Body of pancreas (tissue), 4 donors: ENCODE measurements around the gene FAM83G. TPM values are rescaled to one million over a fixed set of nuclear protein-coding genes. Genes with fewer than 3 reads are reported as not detected.
A peak's percentile ranks its signal among the peaks of the same experiment; 100 is the strongest.

ENCODE experiments used
- ATAC-seq: fragments of 150-250 bp; one replicate; pipeline ENCODE4 v1.9.1; 2016
- DNase-seq, 4 donors: peaks; one replicate each; pipeline ENCODE4 v3.0.0-alpha.2; 2019
- H3K27ac ChIP-seq, 4 donors: fragments of 200-600 bp; sonication (generic); 1 replicate in 3 of 4; 2 replicates in 1 of 4; pipeline versions ENCODE4 v1.5.1 to v1.6.1; 2016 to 2019; ENCODE audit warnings: mild to moderate bottlenecking in 1 of 4, mixed read lengths in 1 of 4, moderate library complexity in 1 of 4
- H3K27me3 ChIP-seq, 2 donors: fragments of 200-600 bp; sonication (generic); one replicate each; pipeline ENCODE4 v1.6.0; 2016; ENCODE audit warnings: mild to moderate bottlenecking in 1 of 2
- H3K36me3 ChIP-seq, 2 donors: fragments of 200-600 bp; sonication (generic); replicated peaks in 1 of 2; 2 replicates each; pipeline ENCODE4 v1.5.1; 2016; ENCODE audit warnings: low read depth in 2 of 2; ENCODE audit not compliant: insufficient read depth in 1 of 2
- H3K4me1 ChIP-seq: fragments of 200-600 bp; sonication (generic); one replicate; pipeline ENCODE4 v1.6.0; 2016
- H3K4me3 ChIP-seq, 2 donors: fragments of 200-600 bp; sonication (generic); 1 replicate in 1 of 2; 2 replicates in 1 of 2; pipeline ENCODE4 v1.5.1; 2016 to 2019
- H3K9me3 ChIP-seq, 3 donors: fragments of 200-600 bp; sonication (generic); 1 replicate in 2 of 3; 2 replicates in 1 of 3; pipeline ENCODE4 v1.5.1; 2016
- CTCF ChIP-seq, 7 experiments: fragments of 450-650 bp in 4 of 7; fragments of 200-600 bp in 3 of 7; sonication (generic) in 3 of 7; IDR thresholded peaks; one replicate each; pipeline ENCODE4 v1.5.1; 2016 to 2019; ENCODE audit warnings: antibody characterized with exemption in 7 of 7
- POLR2A ChIP-seq, 3 donors: fragments of 450-650 bp; IDR thresholded peaks; one replicate each; pipeline ENCODE4 v1.6.1; 2016; ENCODE audit warnings: antibody characterized with exemption in 3 of 3, mild to moderate bottlenecking in 2 of 3
- WGBS, 2 donors: methylation state at CpG; one replicate each; pipeline ENCODE4 v1.1.5; 2017; 5-methylcytosine and 5-hydroxymethylcytosine counted together
- intact Hi-C: fragments of 100-400 bp; cut with DNase I; formaldehyde crosslinking; loops from one replicate; pipeline ENCODE4 v1.15.1; 2023
- small RNA-seq: library from RNA; depleted of rRNA; stranded (forward); fragments of <200 nt; gene quantifications from one replicate; pipeline ENCODE3, GENCODE V24; 2016
- total RNA-seq, 2 donors: library from RNA; depleted of rRNA; stranded (reverse); fragments of >200 nt; gene quantifications; one replicate each; pipeline ENCODE4 v1.1.0, GENCODE V29; 2016

Gene FAM83G
- total RNA-seq, 2 donors from 2014 or later: 11.4 to 16.5 TPM

DNA sequence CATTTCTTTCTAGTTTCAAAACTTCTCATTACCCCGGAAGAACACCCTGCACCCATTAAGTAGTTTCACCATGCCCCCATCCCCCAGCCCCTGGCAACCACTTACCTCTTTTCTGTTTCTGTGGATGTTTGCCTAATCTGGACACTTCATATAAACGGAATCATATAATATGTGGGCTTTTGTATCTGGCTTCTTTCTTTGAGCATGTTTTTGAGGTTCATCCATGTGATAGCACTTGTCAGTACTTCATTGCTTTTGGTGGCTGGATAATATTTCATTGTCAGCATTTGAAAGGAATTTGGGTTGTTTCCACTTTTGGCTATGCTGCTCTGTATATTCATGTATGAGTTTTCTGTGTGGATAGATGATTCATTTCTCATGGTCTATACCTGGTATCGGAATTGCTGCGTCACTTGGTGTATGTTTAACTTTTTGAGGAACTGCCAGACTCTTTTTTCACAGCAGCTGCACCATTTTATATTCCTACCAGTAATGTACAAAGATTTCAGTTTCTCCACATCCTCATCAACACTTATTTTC is 82.6 kb downstream of the FAM83G start:
- intact Hi-C loops: no loop called here

DNA sequence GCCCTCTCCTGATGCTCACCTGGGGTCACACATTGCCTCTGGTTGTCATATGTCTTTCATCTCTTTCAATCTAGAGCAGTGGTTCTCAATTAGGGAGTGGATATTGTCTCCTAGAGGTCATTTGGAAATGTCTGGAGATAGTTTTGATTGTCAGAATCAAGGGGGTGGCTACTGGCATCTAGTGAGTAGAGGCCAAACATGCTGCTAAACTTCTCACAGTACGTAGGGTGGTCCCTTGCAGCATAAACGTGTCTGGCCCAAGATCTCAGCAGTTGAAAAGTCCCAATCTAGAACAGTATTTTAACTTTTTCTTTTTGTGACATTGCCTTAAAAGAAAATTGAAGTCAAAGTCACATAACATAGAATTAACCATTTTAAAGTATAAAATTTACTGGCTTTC is 83.1 kb downstream of the FAM83G start:
- H3K27me3 ChIP-seq: no peaks in the 10 kb centered on the region
- DNase-seq: no peak
- intact Hi-C loops: no loop called here
- H3K9me3 ChIP-seq: no peaks in the 10 kb centered on the region
- no peak for ATAC-seq
- H3K4me1 ChIP-seq: peaks cover 30% of the 10 kb centered on the region
- WGBS, 2 donors: 38 to 58% methylated on average over 2 of the region's 2 CpGs
- no peak overlapping the region for H3K4me3 ChIP-seq
- H3K36me3 ChIP-seq: peaks cover 0 to 2% of the 10 kb centered on the region in 2 donors
- TF ChIP-seq CTCF (IDR thresholded peaks at IDR 0.05) (no peak), POLR2A (IDR thresholded peaks at IDR 0.05) (no peak)
- peak overlapping the region in 3 of 4 donors; percentile 11 to 33 (median 18) for H3K27ac ChIP-seq

More for the DNA sequence above, 82.6 kb downstream of the FAM83G start:
- ATAC-seq (no peak), DNase-seq (peak in 1 of 4 donors; percentile 13)
- Histone ChIP-seq H3K27ac (peak overlapping the region in 3 of 4 donors; percentile 11 to 37 (median 33)), H3K27me3 (no peaks in the 10 kb centered on the region), H3K4me3 (no peak overlapping the region), H3K4me1 (peaks cover 30% of the 10 kb centered on the region), H3K9me3 (no peaks in the 10 kb centered on the region), H3K36me3 (no peaks in the 10 kb centered on the region)
- TF ChIP-seq CTCF (IDR thresholded peaks at IDR 0.05): no peak
- TF ChIP-seq POLR2A (IDR thresholded peaks at IDR 0.05): no peak
- WGBS, 2 donors: 26 to 33% methylated on average over 4 of the region's 4 CpGs

DNA sequence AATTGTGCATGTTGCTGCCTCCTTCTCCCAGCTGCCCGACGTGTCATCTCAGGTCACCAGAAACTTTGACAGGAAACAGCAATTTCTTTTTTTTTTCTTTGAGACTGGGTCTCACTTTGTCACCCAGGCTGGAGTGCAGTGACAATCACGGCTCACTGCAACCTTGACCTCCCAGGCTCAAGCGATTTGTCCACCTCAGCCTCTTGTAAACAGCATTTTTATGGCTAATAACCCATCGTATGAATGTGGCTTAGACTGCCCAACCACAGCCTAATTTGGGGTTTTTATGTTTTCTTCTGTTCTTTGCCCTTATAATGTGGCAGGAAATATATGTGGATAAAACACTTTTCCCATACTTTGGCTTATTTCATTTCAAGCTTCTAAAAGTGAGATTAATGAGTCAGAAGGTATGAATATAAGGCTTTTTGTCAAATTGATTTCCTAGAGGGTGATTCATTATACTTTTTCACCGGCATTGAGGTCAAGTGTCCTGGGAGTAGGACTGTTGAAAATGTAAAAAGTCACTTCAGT is 83.6 kb downstream of the FAM83G start:
- Histone ChIP-seq H3K4me1 (peaks cover 30% of the 10 kb centered on the region), H3K4me3 (no peak overlapping the region), H3K36me3 (peaks cover 0 to 2% of the 10 kb centered on the region in 2 donors), H3K27ac (peak overlapping the region in 3 of 4 donors; percentile 11 to 33 (median 18)), H3K9me3 (no peaks in the 10 kb centered on the region), H3K27me3 (no peaks in the 10 kb centered on the region)
- 9 to 14% methylated on average over 6 of the region's 6 CpGs for WGBS, 2 donors
- TF ChIP-seq POLR2A (IDR thresholded peaks at IDR 0.05) (no peak), CTCF (IDR thresholded peaks at IDR 0.05) (no peak)
- intact Hi-C loops: no loop called here
- ATAC-seq (no peak), DNase-seq (no peak)

DNA sequence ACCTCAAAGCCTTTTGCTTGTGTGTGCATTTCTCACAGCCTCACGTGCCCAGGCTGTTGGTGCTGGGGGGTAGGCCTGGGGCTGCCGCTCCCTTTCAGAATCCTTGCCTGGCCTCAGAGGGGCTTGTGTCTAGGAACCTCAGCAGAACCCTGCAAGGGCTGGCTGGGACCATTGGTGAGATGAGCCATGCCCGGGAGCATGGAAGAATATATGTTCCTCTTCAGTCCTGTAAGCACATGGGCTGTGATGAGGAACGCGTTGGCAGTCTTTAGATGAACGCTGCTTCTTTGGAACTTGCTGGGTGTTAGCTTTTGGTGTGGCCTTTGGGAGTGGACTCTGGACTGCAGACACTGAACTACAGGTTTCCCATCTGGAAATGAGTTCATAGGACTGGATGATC is 84.6 kb downstream of the FAM83G start:
- H3K27ac ChIP-seq: peak overlapping the region in 1 of 4 donors; percentile 54
- no peaks in the 10 kb centered on the region for H3K27me3 ChIP-seq
- TF ChIP-seq POLR2A (IDR thresholded peaks at IDR 0.05) (no peak), CTCF (IDR thresholded peaks at IDR 0.05) (no peak)
- DNase-seq: peak in 1 of 4 donors; percentile 16
- intact Hi-C loops: loop anchor here (10.0 kb wide), 1 partner anchor 55 kb away; no protein-coding TSS in a partner anchor
- no peak overlapping the region for H3K4me3 ChIP-seq
- WGBS, 2 donors: 61 to 65% methylated on average over 5 to 6 of the region's 6 CpGs
- H3K36me3 ChIP-seq: peaks cover 0 to 2% of the 10 kb centered on the region in 2 donors
- ATAC-seq: peak; percentile 33
- H3K4me1 ChIP-seq: peaks cover 30% of the 10 kb centered on the region
- no peaks in the 10 kb centered on the region for H3K9me3 ChIP-seq

Small RNA genes lying within 50 kb of the gene (small RNA-seq; reads per million reads assigned to genes)
- gene AC090286.3: not detected
- not detected for gene RF00324

Other genes with a start within 250 kb of the FAM83G start
- gene TVP23B, start 223.6 kb downstream of the FAM83G start, total RNA-seq: 10 to 100 TPM; 17.5 to 23.3 TPM
- 10 to 100 TPM; 16.6 to 35.6 TPM for gene PRPSAP2, start 146.6 kb downstream of the FAM83G start, total RNA-seq
- gene SLC5A10, start 52.6 kb downstream of the FAM83G start, total RNA-seq: not detected
- gene GRAP, start 42.2 kb upstream of the FAM83G start, total RNA-seq: 1 to 10 TPM in 1 of 2 donors, under 1 TPM in 1; 0.33 to 1.8 TPM
- not detected for gene GRAPL, start 122.8 kb upstream of the FAM83G start, total RNA-seq
- 10 to 100 TPM; 32.7 to 46.5 TPM for gene EPN2, start 232.6 kb upstream of the FAM83G start, total RNA-seq